Erythroblast (primary cell): ENCODE measurements around the gene RERE.
"Not testable (repeated sequence)": the region's sequence is repeated elsewhere in the genome, so short reads cannot be mapped to it uniquely, and the experiment has no call there.

Source experiments
- DNase-seq, 2 experiments: peaks; one replicate each; lab custom pipeline; 2025; lab: John Stamatoyannopoulos, UW
- GATA1 ChIP-seq: IDR thresholded peaks from 2 replicates; pipeline ENCODE4 v1.6.1; 2011; ENCODE audit warnings: low read depth, mild to moderate bottlenecking, control low read depth, low read length, moderate library complexity
- POLR2A ChIP-seq: IDR thresholded peaks from 2 replicates; pipeline ENCODE4 v1.6.1; 2011; ENCODE audit warnings: mild to moderate bottlenecking, low read length

RERE gene

GRCh38 chr1:8607906-8608305 lies 209.5 kb downstream of the RERE start:
- no peak for DNase-seq
- TF ChIP-seq POLR2A (no peak), GATA1 (no peak)

GRCh38 chr1:8604041-8604945 lies 213.1 kb downstream of the RERE start:
- DNase-seq, result no peak
- TF ChIP-seq GATA1 (no peak), POLR2A (no peak)

- TF ChIP-seq POLR2A (no peak), GATA1 (no peak)
- DNase-seq, result no peak
Measured at GRCh38 chr1:8603220-8603616, 214.2 kb downstream of the RERE start.

- TF ChIP-seq POLR2A (no peak), GATA1 (no peak)
- DNase-seq, result no peak
Measured at GRCh38 chr1:8602471-8603219, 214.8 kb downstream of the RERE start.

- TF ChIP-seq GATA1 (no peak), POLR2A (no peak)
- DNase-seq, result no peak
Measured at GRCh38 chr1:8600336-8600735, 217.1 kb downstream of the RERE start.

- TF ChIP-seq GATA1 (no peak), POLR2A (no peak)
- no peak for DNase-seq
Measured at GRCh38 chr1:8599646-8600212, 217.7 kb downstream of the RERE start.

- no peak for DNase-seq
- TF ChIP-seq GATA1 (no peak), POLR2A (no peak)
Measured at GRCh38 chr1:8598783-8599182, 218.7 kb downstream of the RERE start.

GRCh38 chr1:8598060-8598724 lies 219.2 kb downstream of the RERE start:
- DNase-seq, result no peak
- TF ChIP-seq POLR2A (no peak), GATA1 (no peak)

- no peak for DNase-seq
- TF ChIP-seq GATA1 (no peak), POLR2A (no peak)
Measured at GRCh38 chr1:8597455-8597854, 220.0 kb downstream of the RERE start.

- TF ChIP-seq GATA1 (no peak), POLR2A (no peak)
- no peak for DNase-seq
Measured at GRCh38 chr1:8595941-8596340, 221.5 kb downstream of the RERE start.

GRCh38 chr1:8595332-8595731 lies 222.1 kb downstream of the RERE start:
- TF ChIP-seq POLR2A (no peak), GATA1 (no peak)
- no peak for DNase-seq

- DNase-seq, result not testable (repeated sequence)
Measured at GRCh38 chr1:8593292-8593691, 224.1 kb downstream of the RERE start.

- no peak for TF ChIP-seq POLR2A
- no peak for TF ChIP-seq GATA1
- no peak for DNase-seq
Measured at GRCh38 chr1:8591569-8591968, 225.9 kb downstream of the RERE start.

- DNase-seq, result no peak
- no peak for TF ChIP-seq POLR2A
- TF ChIP-seq GATA1, result no peak
Measured at GRCh38 chr1:8590721-8591351, 226.6 kb downstream of the RERE start.
